H54 (cell line): ENCODE data around the gene SERPINI1.

Experiments
- DNase-seq: peaks from one replicate; pipeline ENCODE4 v3.0.0; 2011; ENCODE audit warnings: low spot score, mixed read lengths; ENCODE audit not compliant: insufficient read length
- FAIRE-seq: peaks from 3 replicates; lab custom pipeline; 2011; peaks lifted over from hg19 to GRCh38; lab: Jason Lieb, UNC
- POLR2A ChIP-seq: IDR thresholded peaks from 2 replicates; pipeline ENCODE4 v1.6.1; 2011; ENCODE audit warnings: low read depth, mild to moderate bottlenecking, low read length

Gene SERPINI1

DNA sequence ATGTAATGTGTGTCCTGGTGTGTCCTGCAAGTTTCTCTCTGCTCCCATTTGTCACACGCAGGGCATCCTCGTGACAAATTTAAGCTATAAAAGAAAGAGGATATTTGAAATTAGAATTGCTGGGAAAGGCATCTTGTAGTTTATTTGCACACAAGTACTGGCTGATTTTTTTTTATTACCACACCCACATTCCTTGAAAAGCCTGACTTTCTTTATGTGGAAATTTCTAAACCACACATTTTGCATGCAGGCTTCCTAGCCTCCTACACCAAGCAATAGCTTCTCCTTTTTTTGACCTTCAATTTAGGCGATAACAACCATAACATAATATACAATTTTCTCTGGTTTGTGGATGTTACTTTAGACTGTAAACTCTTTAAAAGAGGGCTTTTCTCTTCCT is 126.1 kb downstream of the SERPINI1 start:
- no peak for TF ChIP-seq POLR2A
- DNase-seq = no peak

GRCh38 chr3:167862104-167862730 is 126.7 kb downstream of the SERPINI1 start:
- TF ChIP-seq POLR2A = no peak
- DNase-seq (no peak), FAIRE-seq (no peak)

More for the DNA sequence above, 126.1 kb downstream of the SERPINI1 start:
- FAIRE-seq = no peak

DNA sequence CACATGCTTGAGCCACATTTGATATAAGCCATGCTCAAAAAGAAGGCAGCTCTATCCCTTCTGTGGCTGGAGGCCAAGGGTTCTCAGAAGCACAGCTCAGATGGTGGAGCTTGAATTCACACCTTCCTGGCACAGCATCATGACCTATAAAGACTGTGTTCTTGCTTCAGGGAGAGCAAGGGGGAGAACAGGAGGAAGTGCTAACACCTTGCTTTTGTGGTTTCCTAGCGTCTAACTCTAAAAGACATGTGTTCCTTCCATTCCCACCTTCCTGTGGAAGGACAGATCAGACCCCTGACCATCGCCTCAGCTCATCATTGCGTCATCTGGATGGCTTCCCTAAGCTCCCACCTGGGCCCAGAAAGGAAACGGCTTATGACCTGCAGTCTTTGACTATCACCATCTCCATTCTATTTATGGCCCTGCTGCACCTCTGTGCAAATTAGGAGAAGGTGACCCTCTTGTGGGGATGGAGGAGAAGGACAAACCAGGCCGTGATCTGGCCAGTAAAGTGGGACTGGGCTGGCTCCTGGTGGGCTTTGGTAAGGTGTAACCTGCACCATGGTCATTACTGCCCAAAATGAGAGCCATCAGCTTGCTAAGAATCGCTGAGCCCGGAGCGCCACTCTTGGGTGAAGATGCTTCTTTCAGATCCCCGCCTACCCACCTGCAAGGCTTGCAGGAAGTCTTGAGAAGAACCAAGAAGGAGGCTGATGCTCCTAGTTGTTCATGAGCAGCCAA is 128.5 kb downstream of the SERPINI1 start:
- FAIRE-seq = no peak
- DNase-seq = no peak
- no peak for TF ChIP-seq POLR2A

DNA sequence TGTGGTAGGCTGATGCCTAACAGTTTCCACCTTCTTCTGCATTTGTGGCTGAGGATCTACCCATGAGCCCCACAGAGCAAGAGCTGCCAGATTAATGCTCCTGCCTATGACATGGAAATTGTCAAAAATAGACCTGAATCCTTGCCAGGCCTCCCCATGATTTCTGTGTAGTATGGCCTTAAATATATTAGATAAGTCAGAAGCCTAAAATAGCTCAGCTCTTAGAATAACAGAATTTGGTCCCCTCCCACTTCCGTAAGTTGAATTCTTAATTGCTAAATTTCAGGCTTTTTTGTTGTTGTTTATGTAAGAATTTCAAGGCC is 129.0 kb downstream of the SERPINI1 start:
- TF ChIP-seq POLR2A = no peak
- FAIRE-seq = no peak
- DNase-seq = no peak

DNA sequence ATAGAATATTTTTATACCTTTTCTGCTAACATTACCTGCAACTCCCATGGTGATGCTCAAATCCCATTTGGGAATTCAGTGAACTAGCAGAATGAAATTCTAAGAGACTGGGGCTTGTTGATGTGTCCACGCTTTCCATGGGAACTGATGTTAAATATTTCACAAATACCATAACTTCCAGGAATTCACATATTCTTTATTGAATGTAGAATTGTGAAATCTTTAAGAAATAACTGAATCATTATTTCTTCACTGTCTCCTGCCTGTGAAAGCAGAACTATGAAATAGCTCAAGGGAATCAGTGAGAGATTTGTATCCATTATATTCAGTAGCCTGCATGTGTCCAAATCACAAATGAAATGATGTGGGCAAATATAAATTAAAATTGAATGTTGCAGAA is 130.8 kb downstream of the SERPINI1 start:
- no peak for FAIRE-seq
- DNase-seq = no peak
- no peak for TF ChIP-seq POLR2A

DNA sequence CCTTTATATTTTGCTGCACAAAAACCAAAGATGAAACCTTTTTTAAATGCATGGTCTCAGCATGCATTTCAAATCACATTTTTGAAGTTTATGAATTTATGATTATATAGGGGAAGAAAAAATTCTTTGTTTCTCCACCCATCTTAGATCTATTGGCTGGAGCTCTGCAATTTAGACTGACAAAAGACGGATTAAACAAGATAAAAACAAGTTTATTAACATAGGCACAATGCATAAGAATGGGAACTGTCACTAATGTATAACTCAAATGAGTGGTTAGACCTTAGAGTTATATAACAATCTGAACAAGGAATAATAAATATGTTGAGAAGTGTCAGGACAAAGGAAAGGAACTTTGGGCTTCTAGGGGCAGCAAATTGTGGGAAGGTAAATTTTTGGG is 132.5 kb downstream of the SERPINI1 start:
- no peak for DNase-seq
- TF ChIP-seq POLR2A = no peak
- no peak for FAIRE-seq

- FAIRE-seq = no peak
- TF ChIP-seq POLR2A = no peak
Observed at GRCh38 chr3:167870181-167870580, 134.7 kb downstream of the SERPINI1 start.

GRCh38 chr3:167870759-167871158 is 135.2 kb downstream of the SERPINI1 start:
- TF ChIP-seq POLR2A = no peak
- DNase-seq (no peak), FAIRE-seq (no peak)

More at GRCh38 chr3:167870181-167870580, 134.7 kb downstream of the SERPINI1 start:
- DNase-seq = no peak

GRCh38 chr3:167872032-167872431 is 136.5 kb downstream of the SERPINI1 start:
- DNase-seq (no peak), FAIRE-seq (no peak)
- no peak for TF ChIP-seq POLR2A

DNA sequence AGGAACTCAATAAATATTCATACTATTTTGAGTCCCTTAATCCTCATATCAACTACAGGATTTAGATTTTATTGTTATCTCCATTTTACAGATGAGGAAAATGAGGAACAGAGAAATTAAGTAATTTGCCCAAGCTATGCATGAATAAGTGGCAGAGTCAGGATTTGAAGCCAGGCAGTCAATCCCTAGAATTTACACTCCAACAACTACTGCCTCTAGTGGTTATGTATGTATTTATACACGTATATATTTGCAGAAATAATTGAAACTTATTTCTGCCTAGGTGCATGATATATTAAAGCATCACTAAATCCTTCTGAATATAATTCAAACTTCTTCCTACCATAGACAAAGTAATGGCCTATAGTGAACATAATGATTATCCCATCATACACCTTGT is 137.4 kb downstream of the SERPINI1 start:
- no peak for FAIRE-seq
- DNase-seq = no peak
- TF ChIP-seq POLR2A = no peak

- DNase-seq (no peak), FAIRE-seq (no peak)
- no peak for TF ChIP-seq POLR2A
Observed at GRCh38 chr3:167874671-167875372, 139.3 kb downstream of the SERPINI1 start.
